GM19193 (cell line): ENCODE measurements around the gene PYDC1.

Experiments used
- POLR2A ChIP-seq: IDR thresholded peaks from 4 replicates; pipeline ENCODE4 v1.6.1; 2011; ENCODE audit not compliant: insufficient read depth, insufficient read length; ENCODE audit errors: extremely low read depth

The PYDC1 gene

GRCh38 chr16:31177136-31177535, 39.8 kb downstream of the PYDC1 start:
- TF ChIP-seq POLR2A = no peak

GRCh38 chr16:31168848-31169247, 48.1 kb downstream of the PYDC1 start:
- TF ChIP-seq POLR2A = no peak

- no peak for TF ChIP-seq POLR2A
Measured at GRCh38 chr16:31167315-31167714, 49.6 kb downstream of the PYDC1 start.
